WTC11 (cell line): Measurements from ENCODE around the gene SEC61A2. TPM values are rescaled to one million over a fixed set of nuclear protein-coding genes. Genes with fewer than 3 reads are reported as not detected.

Experiments
- ATAC-seq: fragments of 200-7000 bp; cut with Tn5 transposase; 2 replicates; pipeline ENCODE4 v1.10.0; 2021; ENCODE audit warnings: mild to moderate bottlenecking, moderate library complexity
- CTCF ChIA-PET: fragments of 300-600 bp; sonication (Branson Sonifier 250); formaldehyde crosslinking; loops from one replicate; lab custom pipeline; 2021; ENCODE audit warnings: antibody characterized with exemption; lab: Charles Lee
- POLR2A ChIA-PET: fragments of 350-600 bp; sonication (Branson Sonifier 250); formaldehyde crosslinking; loops from one replicate; lab custom pipeline; 2021; ENCODE audit warnings: antibody characterized with exemption; lab: Charles Lee
- DNase-seq: peaks from one replicate; pipeline ENCODE4 v3.0.0; 2021; ENCODE audit warnings: low spot score
- H3K27ac Mint-ChIP-seq: 2 replicates; pipeline ENCODE4 v1.8.0; 2021; ENCODE audit warnings: mixed read lengths
- H3K27me3 Mint-ChIP-seq: 2 replicates; pipeline ENCODE4 v1.8.0; 2021; ENCODE audit warnings: low read depth, mild to moderate bottlenecking, moderate library complexity, mixed read lengths
- H3K36me3 Mint-ChIP-seq: 2 replicates; pipeline ENCODE4 v1.8.0; 2021; ENCODE audit warnings: mixed read lengths
- H3K4me1 Mint-ChIP-seq: 2 replicates; pipeline ENCODE4 v1.8.0; 2022; ENCODE audit warnings: mixed read lengths
- H3K4me3 Mint-ChIP-seq: 2 replicates; pipeline ENCODE4 v1.8.0; 2021; ENCODE audit warnings: mild to moderate bottlenecking, moderate library complexity, mixed read lengths
- H3K9me3 Mint-ChIP-seq: 2 replicates; pipeline ENCODE4 v1.8.0; 2021; ENCODE audit warnings: mixed read lengths
- GABPB1 ChIP-seq: sonication (generic); formaldehyde crosslinking; IDR thresholded peaks from 2 replicates; pipeline ENCODE4 v1.8.1; 2023; ENCODE audit warnings: mild to moderate bottlenecking, missing genetic modification reagents
- MXD4 ChIP-seq: fragments of 250-450 bp; sonication (Bioruptor Pico); IDR thresholded peaks from 2 replicates; pipeline ENCODE4 v1.8.0; 2021; ENCODE audit warnings: mild to moderate bottlenecking, moderate library complexity, borderline replicate concordance
- NFE2L1 ChIP-seq: sonication (generic); formaldehyde crosslinking; IDR thresholded peaks from 2 replicates; pipeline ENCODE4 v1.8.1; 2023; ENCODE audit warnings: missing genetic modification reagents
- NR2C2 ChIP-seq: sonication (generic); formaldehyde crosslinking; IDR thresholded peaks from 2 replicates; pipeline ENCODE4 v1.8.0; 2022; ENCODE audit warnings: mild to moderate bottlenecking, missing genetic modification reagents
- PRRX2 ChIP-seq: fragments of 250-450 bp; sonication (Bioruptor Pico); IDR thresholded peaks from 2 replicates; pipeline ENCODE4 v1.8.0; 2021; ENCODE audit warnings: mild to moderate bottlenecking
- TP53 ChIP-seq: sonication (generic); formaldehyde crosslinking; IDR thresholded peaks from 2 replicates; pipeline ENCODE4 v1.8.1; 2023; ENCODE audit warnings: mild to moderate bottlenecking, missing genetic modification reagents
- ZNF121 ChIP-seq: sonication (generic); formaldehyde crosslinking; IDR thresholded peaks from 2 replicates; pipeline ENCODE4 v1.8.0; 2023; ENCODE audit warnings: missing genetic modification reagents
- ZNF263 ChIP-seq: sonication (generic); formaldehyde crosslinking; IDR thresholded peaks from 2 replicates; pipeline ENCODE4 v1.8.1; 2022; ENCODE audit warnings: low read depth, mild to moderate bottlenecking, moderate library complexity, missing genetic modification reagents
- ZNF396 ChIP-seq: fragments of 250-450 bp; sonication (Bioruptor Pico); IDR thresholded peaks from 2 replicates; pipeline ENCODE4 v1.8.0; 2021; ENCODE audit warnings: mild to moderate bottlenecking, moderate library complexity, borderline replicate concordance
- total RNA-seq: library from RNA; stranded (reverse); gene quantifications from 3 replicates; pipeline ENCODE4 v1.2.3, GENCODE V29; 2021
- TF ChIP-seq, protein P1 (sequence below): sonication (generic); formaldehyde crosslinking; IDR thresholded peaks from 2 replicates; pipeline ENCODE4 v1.8.1; 2022; ENCODE audit warnings: low read depth, mild to moderate bottlenecking, moderate library complexity, missing genetic modification reagents, borderline replicate concordance
- TF ChIP-seq, protein P2 (sequence below): sonication (generic); formaldehyde crosslinking; IDR thresholded peaks from 2 replicates; pipeline ENCODE4 v1.8.0; 2023; ENCODE audit warnings: missing genetic modification reagents
- TF ChIP-seq, protein P3 (sequence below): fragments of 250-450 bp; sonication (Bioruptor Pico); IDR thresholded peaks from 2 replicates; pipeline ENCODE4 v2.1.2; 2022; ENCODE audit warnings: mild to moderate bottlenecking, moderate library complexity
- TF ChIP-seq, protein P4 (sequence below): sonication (generic); formaldehyde crosslinking; IDR thresholded peaks from 2 replicates; pipeline ENCODE4 v1.8.1; 2023; ENCODE audit warnings: mild to moderate bottlenecking, missing genetic modification reagents, moderate library complexity
- TF ChIP-seq, protein P5 (sequence below): sonication (generic); formaldehyde crosslinking; IDR thresholded peaks from 2 replicates; pipeline ENCODE4 v1.8.1; 2023; ENCODE audit warnings: mild to moderate bottlenecking, missing genetic modification reagents, moderate library complexity
- TF ChIP-seq, protein P6 (sequence below): sonication (generic); formaldehyde crosslinking; IDR thresholded peaks from 2 replicates; pipeline ENCODE4 v1.8.0; 2022; ENCODE audit warnings: missing genetic modification reagents
- TF ChIP-seq, protein P7 (sequence below): sonication (generic); formaldehyde crosslinking; IDR thresholded peaks from 2 replicates; pipeline ENCODE4 v1.8.1; 2022; ENCODE audit warnings: missing genetic modification reagents, borderline replicate concordance
- TF ChIP-seq, protein P8 (sequence below): sonication (generic); formaldehyde crosslinking; conservative IDR thresholded peaks from 2 replicates; pipeline ENCODE4 v1.8.1; 2022; ENCODE audit warnings: mild to moderate bottlenecking, missing genetic modification reagents

Gene SEC61A2
- total RNA-seq, 1 experiment from 2014 or later, result 19.0 TPM

DNA sequence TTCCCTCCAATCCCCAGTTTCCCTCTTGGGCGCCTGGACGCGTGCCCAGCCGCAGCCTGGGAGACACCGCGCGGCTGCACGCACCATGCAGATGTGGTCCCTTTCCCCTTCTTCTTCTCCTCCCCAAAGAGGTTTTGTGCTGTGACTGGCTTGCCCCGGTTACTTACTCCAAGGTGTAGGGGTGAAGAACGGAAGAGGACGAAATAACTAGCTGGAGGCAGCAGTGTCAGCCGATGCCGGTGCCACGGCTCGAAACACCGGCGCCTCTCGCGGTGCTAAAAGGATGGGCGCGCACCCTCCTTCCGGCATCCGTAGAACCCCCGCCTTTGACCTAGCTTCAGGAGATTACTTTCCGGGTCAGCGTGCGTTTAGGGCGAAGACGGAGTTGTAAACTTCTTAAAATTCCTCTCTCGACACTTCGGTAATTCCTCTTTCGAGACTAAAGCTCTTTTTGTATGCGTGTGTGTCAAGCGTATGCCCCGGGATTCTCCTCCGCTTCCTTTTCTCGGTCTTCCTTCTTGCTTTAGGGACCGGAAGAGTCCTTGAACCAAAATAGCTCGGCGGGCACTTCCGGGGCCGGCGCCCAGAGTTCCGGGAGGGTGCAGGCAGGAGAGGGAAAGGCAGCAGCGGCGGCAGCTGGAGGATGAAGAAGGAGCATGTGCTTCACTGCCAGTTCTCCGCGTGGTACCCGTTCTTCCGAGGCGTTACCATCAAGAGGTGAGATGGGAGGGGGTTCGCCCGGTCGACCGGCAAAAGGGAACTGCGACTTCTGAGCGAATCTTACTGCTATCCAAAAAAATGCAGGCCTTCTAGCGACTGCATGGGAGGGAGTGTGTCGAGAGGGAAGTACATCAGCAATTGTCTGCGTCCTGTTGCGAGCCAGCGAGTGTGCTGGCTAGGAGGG lies 66.4 kb downstream of the SEC61A2 start, which contains the start of the genes CDC123 and NUDT5 (continued):
- TF ChIP-seq, protein P1, sequence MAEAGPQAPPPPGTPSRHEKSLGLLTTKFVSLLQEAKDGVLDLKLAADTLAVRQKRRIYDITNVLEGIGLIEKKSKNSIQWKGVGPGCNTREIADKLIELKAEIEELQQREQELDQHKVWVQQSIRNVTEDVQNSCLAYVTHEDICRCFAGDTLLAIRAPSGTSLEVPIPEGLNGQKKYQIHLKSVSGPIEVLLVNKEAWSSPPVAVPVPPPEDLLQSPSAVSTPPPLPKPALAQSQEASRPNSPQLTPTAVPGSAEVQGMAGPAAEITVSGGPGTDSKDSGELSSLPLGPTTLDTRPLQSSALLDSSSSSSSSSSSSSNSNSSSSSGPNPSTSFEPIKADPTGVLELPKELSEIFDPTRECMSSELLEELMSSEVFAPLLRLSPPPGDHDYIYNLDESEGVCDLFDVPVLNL (CRISPR knock-in tag), result no peak
- TF ChIP-seq, protein P2, sequence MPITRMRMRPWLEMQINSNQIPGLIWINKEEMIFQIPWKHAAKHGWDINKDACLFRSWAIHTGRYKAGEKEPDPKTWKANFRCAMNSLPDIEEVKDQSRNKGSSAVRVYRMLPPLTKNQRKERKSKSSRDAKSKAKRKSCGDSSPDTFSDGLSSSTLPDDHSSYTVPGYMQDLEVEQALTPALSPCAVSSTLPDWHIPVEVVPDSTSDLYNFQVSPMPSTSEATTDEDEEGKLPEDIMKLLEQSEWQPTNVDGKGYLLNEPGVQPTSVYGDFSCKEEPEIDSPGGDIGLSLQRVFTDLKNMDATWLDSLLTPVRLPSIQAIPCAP (CRISPR knock-in tag), result no peak

DNA sequence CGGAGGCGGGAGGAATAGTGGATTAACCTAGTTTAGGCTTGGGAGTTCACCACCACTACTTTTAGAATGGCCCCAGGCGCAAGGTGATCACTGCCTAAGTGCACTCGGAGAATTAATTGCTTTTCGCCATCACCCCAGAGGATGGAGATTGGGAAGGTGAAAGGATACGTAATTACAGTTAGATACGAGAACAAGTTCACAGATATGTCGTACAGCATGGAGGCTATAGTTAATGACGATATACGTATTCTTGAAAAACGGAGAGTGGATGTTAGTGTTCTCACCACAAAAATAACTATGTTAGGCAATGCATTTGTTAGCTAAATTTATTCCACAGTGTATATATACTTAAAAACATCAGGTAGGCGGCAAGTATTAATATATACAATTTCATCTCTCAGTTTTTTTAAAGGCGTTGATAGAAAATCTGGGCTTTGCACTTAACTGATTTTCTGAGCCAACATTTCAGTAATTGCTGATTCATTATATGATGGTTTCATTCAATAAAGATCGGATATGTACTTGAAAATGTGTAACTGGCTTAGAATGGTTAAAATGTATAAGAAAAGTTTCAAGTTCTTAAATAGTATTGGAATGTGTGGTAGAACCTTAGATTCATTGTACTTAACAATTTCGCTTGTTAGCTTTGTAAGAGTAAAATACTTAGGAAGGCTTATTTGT lies 67.2 kb downstream of the SEC61A2 start:
- Mint-ChIP-seq H3K36me3 (peaks cover 33% of the 10 kb centered on the region), H3K27ac (peak overlapping the region; percentile 98), H3K27me3 (no peaks in the 10 kb centered on the region), H3K9me3 (no peaks in the 10 kb centered on the region), H3K4me1 (peaks cover 22% of the 10 kb centered on the region), H3K4me3 (peak overlapping the region; percentile 91)
- no peak for ATAC-seq
- DNase-seq, result no peak
- no peak for TF ChIP-seq PRRX2 (CRISPR knock-in tag)
- TF ChIP-seq ZNF263, result no peak
- TF ChIP-seq, protein P3, sequence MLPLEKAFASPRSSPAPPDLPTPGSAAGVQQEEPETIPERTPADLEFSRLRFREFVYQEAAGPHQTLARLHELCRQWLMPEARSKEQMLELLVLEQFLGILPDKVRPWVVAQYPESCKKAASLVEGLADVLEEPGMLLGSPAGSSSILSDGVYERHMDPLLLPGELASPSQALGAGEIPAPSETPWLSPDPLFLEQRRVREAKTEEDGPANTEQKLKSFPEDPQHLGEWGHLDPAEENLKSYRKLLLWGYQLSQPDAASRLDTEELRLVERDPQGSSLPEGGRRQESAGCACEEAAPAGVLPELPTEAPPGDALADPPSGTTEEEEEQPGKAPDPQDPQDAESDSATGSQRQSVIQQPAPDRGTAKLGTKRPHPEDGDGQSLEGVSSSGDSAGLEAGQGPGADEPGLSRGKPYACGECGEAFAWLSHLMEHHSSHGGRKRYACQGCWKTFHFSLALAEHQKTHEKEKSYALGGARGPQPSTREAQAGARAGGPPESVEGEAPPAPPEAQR, result no peak
- 0 out of 2 replicates have a peak, but pooled peaks have one; percentile 6 for TF ChIP-seq NFE2L1
- ChIA-PET CTCF (interaction anchor here (0.5 to 1.2 kb wide), 5 partner anchors 18 to 1121 kb away, joined by 3 to 5 read pairs (median 3); partner anchors contain the start of gene UPF2), POLR2A (interaction anchor here (0.9 to 1.2 kb wide), 2 partner anchors 127 to 153 kb away, joined by 4 to 10 read pairs; no protein-coding TSS in a partner anchor)

DNA sequence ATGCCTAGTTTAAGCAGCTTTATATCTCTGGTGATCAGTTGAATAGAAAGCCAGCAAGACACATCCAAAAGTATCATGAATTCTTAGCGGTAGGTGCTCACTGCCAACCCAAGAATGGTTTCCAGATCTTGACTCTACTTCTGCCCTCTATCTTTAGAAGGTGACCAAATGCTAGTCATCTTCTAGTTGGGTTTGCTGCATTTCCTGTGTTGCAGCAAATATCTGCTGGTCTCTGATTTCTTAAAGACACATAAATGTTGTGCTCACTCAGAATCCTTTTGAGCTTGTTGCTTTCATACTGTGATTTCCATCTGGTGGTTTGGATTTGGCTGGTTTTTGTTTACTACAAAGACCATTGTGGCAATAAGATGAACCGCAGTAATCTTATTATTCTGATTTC lies 68.7 kb downstream of the SEC61A2 start:
- POLR2A ChIA-PET, result no interaction called here

More for the DNA sequence above, 68.7 kb downstream of the SEC61A2 start:
- H3K4me1 Mint-ChIP-seq, result peaks cover 20% of the 10 kb centered on the region
- no peak for ATAC-seq
- H3K27ac Mint-ChIP-seq, result no peak overlapping the region
- peak overlapping the region; percentile 22 for H3K4me3 Mint-ChIP-seq
- CTCF ChIA-PET, result no interaction called here
- no peak for DNase-seq
- TF ChIP-seq, protein P4, sequence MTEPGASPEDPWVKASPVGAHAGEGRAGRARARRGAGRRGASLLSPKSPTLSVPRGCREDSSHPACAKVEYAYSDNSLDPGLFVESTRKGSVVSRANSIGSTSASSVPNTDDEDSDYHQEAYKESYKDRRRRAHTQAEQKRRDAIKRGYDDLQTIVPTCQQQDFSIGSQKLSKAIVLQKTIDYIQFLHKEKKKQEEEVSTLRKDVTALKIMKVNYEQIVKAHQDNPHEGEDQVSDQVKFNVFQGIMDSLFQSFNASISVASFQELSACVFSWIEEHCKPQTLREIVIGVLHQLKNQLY (CRISPR knock-in tag), result no peak
- TF ChIP-seq NR2C2 (CRISPR knock-in tag) (no peak), ZNF396 (no peak), ZNF121 (CRISPR knock-in tag) (no peak), TP53 (CRISPR knock-in tag) (no peak), MXD4 (CRISPR knock-in tag) (no peak), GABPB1 (CRISPR knock-in tag) (no peak)
- TF ChIP-seq, protein P5, sequence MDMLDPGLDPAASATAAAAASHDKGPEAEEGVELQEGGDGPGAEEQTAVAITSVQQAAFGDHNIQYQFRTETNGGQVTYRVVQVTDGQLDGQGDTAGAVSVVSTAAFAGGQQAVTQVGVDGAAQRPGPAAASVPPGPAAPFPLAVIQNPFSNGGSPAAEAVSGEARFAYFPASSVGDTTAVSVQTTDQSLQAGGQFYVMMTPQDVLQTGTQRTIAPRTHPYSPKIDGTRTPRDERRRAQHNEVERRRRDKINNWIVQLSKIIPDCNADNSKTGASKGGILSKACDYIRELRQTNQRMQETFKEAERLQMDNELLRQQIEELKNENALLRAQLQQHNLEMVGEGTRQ, result no peak
- TF ChIP-seq, protein P6, sequence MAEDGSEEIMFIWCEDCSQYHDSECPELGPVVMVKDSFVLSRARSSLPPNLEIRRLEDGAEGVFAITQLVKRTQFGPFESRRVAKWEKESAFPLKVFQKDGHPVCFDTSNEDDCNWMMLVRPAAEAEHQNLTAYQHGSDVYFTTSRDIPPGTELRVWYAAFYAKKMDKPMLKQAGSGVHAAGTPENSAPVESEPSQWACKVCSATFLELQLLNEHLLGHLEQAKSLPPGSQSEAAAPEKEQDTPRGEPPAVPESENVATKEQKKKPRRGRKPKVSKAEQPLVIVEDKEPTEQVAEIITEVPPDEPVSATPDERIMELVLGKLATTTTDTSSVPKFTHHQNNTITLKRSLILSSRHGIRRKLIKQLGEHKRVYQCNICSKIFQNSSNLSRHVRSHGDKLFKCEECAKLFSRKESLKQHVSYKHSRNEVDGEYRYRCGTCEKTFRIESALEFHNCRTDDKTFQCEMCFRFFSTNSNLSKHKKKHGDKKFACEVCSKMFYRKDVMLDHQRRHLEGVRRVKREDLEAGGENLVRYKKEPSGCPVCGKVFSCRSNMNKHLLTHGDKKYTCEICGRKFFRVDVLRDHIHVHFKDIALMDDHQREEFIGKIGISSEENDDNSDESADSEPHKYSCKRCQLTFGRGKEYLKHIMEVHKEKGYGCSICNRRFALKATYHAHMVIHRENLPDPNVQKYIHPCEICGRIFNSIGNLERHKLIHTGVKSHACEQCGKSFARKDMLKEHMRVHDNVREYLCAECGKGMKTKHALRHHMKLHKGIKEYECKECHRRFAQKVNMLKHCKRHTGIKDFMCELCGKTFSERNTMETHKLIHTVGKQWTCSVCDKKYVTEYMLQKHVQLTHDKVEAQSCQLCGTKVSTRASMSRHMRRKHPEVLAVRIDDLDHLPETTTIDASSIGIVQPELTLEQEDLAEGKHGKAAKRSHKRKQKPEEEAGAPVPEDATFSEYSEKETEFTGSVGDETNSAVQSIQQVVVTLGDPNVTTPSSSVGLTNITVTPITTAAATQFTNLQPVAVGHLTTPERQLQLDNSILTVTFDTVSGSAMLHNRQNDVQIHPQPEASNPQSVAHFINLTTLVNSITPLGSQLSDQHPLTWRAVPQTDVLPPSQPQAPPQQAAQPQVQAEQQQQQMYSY (CRISPR knock-in tag), result no peak
- TF ChIP-seq, protein P7, sequence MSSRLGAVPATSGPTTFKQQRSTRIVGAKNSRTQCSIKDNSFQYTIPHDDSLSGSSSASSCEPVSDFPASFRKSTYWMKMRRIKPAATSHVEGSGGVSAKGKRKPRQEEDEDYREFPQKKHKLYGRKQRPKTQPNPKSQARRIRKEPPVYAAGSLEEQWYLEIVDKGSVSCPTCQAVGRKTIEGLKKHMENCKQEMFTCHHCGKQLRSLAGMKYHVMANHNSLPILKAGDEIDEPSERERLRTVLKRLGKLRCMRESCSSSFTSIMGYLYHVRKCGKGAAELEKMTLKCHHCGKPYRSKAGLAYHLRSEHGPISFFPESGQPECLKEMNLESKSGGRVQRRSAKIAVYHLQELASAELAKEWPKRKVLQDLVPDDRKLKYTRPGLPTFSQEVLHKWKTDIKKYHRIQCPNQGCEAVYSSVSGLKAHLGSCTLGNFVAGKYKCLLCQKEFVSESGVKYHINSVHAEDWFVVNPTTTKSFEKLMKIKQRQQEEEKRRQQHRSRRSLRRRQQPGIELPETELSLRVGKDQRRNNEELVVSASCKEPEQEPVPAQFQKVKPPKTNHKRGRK, result no peak
- TF ChIP-seq, protein P8, sequence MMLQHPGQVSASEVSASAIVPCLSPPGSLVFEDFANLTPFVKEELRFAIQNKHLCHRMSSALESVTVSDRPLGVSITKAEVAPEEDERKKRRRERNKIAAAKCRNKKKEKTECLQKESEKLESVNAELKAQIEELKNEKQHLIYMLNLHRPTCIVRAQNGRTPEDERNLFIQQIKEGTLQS (CRISPR knock-in tag), result no peak
- H3K27me3 Mint-ChIP-seq, result no peaks in the 10 kb centered on the region
- H3K9me3 Mint-ChIP-seq, result no peaks in the 10 kb centered on the region
- H3K36me3 Mint-ChIP-seq, result peaks cover 30% of the 10 kb centered on the region
